ENCODE data around the gene ELF1.
"Not testable (repeated sequence)": the region's sequence is repeated elsewhere in the genome, so short reads cannot be mapped to it uniquely, and the experiment has no call there.

ELF1 gene

GRCh38 chr13:40931719-40932118 lies 87.4 kb downstream of the ELF1 start:
- no peak for DNase-seq

- DNase-seq = not testable (repeated sequence)
Observed at GRCh38 chr13:40929883-40930282, 89.2 kb downstream of the ELF1 start.

GRCh38 chr13:40928980-40929379 lies 90.1 kb downstream of the ELF1 start:
- no peak for DNase-seq

GRCh38 chr13:40927929-40928328 lies 91.2 kb downstream of the ELF1 start:
- no peak for DNase-seq

- DNase-seq = no peak
Observed at GRCh38 chr13:40923867-40924266, 95.2 kb downstream of the ELF1 start.

- no peak for DNase-seq
Observed at GRCh38 chr13:40922437-40923040, 96.6 kb downstream of the ELF1 start.

GRCh38 chr13:40920826-40921225 lies 98.3 kb downstream of the ELF1 start:
- DNase-seq = no peak

GRCh38 chr13:40919901-40920300 lies 99.2 kb downstream of the ELF1 start:
- not testable (repeated sequence) for DNase-seq

GRCh38 chr13:40916207-40916998 lies 102.7 kb downstream of the ELF1 start:
- no peak for DNase-seq

GRCh38 chr13:40914863-40915262 lies 104.3 kb downstream of the ELF1 start:
- DNase-seq = not testable (repeated sequence)

GRCh38 chr13:40911341-40911740 lies 107.8 kb downstream of the ELF1 start:
- no peak for DNase-seq

- DNase-seq = no peak
Observed at GRCh38 chr13:40910324-40911050, 108.6 kb downstream of the ELF1 start.

GRCh38 chr13:40909541-40910200 lies 109.4 kb downstream of the ELF1 start:
- DNase-seq = not testable (repeated sequence)

- DNase-seq = no peak
Observed at GRCh38 chr13:40908546-40908945, 110.6 kb downstream of the ELF1 start.

- not testable (repeated sequence) for DNase-seq
Observed at GRCh38 chr13:40901032-40901431, 118.1 kb downstream of the ELF1 start.

- not testable (repeated sequence) for DNase-seq
Observed at GRCh38 chr13:40900568-40900967, 118.5 kb downstream of the ELF1 start.

GRCh38 chr13:40897053-40897452 lies 122.1 kb downstream of the ELF1 start:
- DNase-seq = no peak

- DNase-seq = no peak
Observed at GRCh38 chr13:40895227-40896184, 123.6 kb downstream of the ELF1 start.

GRCh38 chr13:40893573-40893972 lies 125.5 kb downstream of the ELF1 start:
- DNase-seq = not testable (repeated sequence)

GRCh38 chr13:40886017-40886416 lies 133.1 kb downstream of the ELF1 start:
- DNase-seq = no peak

- not testable (repeated sequence) for DNase-seq
Observed at GRCh38 chr13:40884175-40884574, 134.9 kb downstream of the ELF1 start.

Data from NK-92 treated with Interleukin-12 subunit alpha and Interleukin-12 subunit beta, amount 100 ng/mL, for 24 hours (cell line).